Measurements from ENCODE around the gene VTCN1. TPM values are rescaled to one million over a fixed set of nuclear protein-coding genes. Genes with fewer than 3 reads are reported as not detected.
"Not testable (repeated sequence)": the region's sequence is repeated elsewhere in the genome, so short reads cannot be mapped to it uniquely, and the experiment has no call there.

The VTCN1 gene
- total RNA-seq, 2 donors from 2014 or later: not detected

DNA sequence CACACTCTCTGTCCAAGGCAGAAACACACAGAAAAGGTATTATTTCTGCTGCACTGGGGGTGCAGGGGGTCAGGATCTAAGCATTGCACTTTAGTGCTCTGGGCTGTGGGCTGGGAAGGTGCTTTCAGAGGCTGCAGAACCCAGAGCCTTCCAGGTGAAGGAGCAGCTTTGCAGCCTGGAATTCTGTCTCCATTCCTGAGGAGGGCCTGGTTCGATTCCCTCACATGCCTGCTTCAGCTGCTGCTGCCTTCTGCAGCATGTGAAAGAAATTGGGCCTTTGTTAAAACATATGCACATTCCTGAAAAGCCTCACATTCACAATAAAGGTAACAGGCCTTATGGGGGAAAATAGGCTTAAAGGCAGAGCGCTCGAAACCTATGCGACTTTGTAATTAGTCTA lies 35.9 kb downstream of the VTCN1 start:
- ATAC-seq (no peak), DNase-seq (no peak)
- intact Hi-C loops (cut with DNase I): no loop called here

DNA sequence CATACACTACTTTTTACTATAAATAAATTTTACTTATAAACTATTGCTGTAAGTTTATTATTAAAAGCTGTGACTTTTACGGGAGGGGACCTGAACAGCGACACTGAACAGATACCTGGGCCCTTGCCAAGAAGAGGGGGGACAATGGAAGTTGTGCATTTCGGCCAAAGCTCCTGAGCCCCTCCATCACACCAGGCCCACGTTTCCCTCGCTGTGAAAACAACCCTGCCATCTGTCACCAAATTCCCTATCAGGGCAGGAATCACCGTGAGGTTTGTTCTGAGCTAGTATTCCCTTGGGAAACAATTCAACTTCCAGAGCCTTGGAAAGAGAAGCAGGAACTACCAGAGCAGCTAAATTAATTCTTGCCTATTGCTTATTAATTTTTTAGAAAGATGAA lies 37.0 kb downstream of the VTCN1 start:
- intact Hi-C loops (cut with DNase I): no loop called here
- DNase-seq (no peak), ATAC-seq (no peak)

DNA sequence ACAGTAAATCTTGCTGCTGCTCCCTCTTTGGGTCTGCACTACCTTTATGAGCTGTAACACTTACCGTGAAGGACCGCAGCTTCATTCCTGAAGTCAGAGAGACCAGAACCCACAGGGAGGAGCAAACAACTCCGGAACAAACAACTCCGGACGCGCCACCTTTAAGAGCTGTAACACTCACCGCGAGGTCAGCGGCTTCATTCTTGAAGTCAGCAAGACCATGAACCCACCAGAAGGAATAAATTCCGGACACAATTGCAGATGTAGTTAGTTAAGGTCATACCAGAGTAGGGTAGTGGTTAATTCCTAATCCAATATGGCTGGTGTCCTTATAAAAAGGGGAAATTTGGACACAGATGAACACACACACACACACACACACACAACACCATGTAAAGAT lies 37.7 kb downstream of the VTCN1 start:
- intact Hi-C loops (cut with DNase I): no loop called here
- no peak for DNase-seq
- ATAC-seq: no peak

DNA sequence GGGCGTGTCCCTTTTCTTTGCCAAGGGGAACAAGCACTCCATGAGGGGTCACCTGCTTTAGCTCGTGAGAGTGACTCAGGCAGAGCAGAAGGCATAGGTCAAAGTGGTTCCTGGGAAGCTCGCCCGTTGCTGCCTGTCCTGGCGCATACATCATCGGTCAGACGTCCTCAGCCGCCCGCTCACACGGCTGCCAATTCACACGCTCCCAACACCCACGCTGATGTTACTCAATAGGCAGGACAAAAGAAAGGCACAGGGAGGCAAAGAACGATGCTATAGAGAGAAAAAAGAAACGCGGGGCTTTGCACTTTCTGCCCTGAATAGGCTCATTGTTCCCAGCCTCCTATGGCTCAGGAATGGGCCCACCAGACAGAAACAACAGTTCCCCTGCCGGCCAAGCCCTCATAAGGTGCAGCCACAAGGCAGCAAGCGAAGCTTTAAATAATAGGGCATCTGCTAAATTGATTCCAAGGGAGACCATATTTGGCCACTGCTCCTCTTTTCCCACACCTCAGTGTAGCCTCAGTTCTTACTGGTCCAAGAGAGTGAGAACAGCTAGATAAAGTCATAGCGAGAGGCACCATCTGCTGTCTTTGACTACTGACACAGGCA lies 38.7 kb downstream of the VTCN1 start:
- ATAC-seq: peak; percentile 94 to 96
- peak; percentile 78 for DNase-seq
- intact Hi-C loops (cut with DNase I): no loop called here

DNA sequence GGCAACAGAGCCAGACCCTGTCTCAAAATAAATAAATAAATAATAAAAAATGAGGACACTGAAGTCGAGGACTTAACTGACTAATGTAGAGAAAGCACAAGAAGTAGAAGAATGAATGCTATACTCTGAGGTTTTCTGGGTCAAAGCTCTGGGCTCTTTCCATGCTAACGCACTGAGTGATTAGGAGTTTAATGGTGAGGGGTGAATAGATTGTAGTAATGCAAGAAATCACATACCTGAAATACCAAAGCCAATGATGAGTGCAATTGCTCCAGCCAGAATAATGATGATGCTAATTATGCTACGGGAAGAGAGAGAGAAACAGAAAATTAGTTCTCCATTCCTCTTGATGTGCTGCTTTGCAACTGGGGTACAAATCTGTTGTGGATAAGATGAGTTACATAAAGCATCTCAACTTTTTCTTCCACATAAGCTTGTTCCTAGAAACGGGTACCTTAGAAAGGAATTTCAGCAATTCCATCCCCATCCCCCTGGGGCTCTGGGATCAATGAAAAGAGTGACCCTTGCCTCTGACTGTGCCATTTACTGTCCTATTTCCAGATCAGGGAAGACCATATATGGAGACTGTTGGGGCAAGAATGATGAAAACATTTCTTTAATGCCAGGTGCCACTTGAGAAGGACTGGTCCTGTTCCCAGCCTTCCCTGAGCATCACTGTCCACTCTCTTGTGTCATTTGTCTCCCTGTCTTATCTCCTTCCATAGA lies 40.7 kb downstream of the VTCN1 start:
- intact Hi-C loops (cut with DNase I): no loop called here
- ATAC-seq (no peak), DNase-seq (no peak)

DNA sequence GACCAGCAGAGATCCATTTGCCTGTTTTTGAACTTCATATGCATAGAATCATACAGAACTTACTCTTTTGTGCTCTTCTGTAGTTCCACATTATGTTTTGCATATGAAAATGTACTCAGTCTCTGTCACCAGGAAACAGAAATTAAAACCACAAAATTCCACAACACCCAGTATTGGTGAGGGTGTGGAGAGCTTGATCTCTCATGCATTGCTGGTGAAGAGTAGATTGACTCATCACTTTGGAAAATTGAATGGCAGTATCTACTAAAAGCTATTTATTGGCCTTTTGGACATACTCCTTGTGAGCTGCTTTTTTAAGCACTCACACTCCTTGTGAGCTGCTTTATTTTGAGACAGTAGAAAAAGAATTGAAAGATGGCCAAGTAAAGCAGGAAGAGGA lies 43.3 kb downstream of the VTCN1 start:
- DNase-seq (no peak), ATAC-seq (no peak)
- intact Hi-C loops (cut with DNase I): no loop called here

DNA sequence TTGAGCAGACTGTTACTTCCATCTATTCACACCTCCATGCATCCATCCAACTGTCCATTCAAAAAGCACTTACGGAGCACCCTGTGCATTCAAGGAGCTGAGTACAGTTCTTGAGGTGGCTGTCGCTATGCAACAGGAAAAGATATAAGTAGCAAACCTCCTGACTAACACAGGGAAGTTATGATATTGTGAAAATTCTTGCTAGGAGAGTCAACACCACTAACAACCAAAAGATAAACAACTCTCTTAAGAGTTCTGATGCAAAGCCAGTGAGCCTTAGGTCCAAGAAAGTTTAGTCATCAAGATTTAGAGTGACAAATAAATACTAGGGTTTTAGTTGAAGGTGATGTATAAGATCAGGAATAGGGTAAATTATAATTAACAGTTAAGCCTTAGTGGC lies 44.7 kb downstream of the VTCN1 start:
- ATAC-seq: no peak
- no peak for DNase-seq
- intact Hi-C loops (cut with DNase I): no loop called here

DNA sequence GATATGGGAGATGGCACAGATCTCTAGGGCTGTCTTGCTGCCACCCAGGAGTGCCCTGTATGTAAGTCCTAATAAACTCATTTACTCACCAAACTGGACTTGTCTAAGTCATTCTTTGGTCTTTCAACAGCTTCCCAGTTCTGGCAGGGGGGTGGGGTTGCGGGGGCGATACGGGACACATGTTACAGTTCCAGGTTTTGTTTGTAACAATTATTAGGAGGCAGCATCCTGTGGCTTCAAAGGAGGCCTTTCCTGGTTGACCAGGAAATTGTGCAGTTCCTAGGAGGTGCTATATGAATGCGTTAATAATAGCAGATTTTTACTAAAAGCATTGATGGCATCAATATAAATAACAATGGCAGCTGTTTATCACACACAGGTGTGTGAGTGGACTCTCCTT lies 46.5 kb downstream of the VTCN1 start:
- no peak for DNase-seq
- no peak for ATAC-seq
- intact Hi-C loops (cut with DNase I): no loop called here

DNA sequence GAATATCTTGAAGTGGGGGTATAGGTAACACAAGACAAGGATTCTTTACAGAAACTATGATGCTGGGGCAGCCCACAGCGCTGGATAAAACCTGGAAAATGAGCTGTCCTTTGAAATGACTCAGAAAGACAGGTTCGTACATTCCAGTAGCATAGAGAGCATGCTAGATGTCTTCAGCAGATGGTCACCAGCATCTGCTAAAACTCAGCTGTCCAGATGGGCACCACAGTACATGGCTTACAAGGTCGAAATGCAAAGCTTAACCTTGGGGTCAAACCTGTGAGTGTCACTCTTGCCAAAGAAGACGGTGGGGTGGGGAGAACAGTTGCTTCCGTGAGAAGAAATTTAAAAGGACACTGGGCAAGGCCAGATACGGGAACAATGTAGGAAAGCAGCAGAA lies 47.9 kb downstream of the VTCN1 start:
- ATAC-seq (no peak), DNase-seq (no peak)
- intact Hi-C loops (cut with DNase I): no loop called here

DNA sequence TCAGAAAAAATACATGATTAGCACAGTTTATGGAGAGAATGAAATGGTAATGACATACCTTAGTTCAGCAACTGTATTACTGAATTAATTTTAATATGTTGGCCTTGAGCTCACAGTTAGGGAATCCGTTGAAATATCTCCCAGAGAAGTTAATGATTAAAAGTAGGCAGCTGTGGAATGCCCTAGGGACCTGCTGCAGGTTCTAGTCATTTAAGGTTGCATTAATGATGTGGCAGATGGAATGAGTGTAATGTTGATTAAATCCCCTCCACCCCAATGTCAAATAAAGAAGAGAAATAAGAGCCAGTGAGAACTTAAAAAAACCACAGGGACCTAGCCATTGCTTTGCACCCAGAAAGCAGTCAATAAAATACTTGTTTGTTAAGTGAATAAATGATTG lies 48.8 kb downstream of the VTCN1 start:
- intact Hi-C loops (cut with DNase I): no loop called here

DNA sequence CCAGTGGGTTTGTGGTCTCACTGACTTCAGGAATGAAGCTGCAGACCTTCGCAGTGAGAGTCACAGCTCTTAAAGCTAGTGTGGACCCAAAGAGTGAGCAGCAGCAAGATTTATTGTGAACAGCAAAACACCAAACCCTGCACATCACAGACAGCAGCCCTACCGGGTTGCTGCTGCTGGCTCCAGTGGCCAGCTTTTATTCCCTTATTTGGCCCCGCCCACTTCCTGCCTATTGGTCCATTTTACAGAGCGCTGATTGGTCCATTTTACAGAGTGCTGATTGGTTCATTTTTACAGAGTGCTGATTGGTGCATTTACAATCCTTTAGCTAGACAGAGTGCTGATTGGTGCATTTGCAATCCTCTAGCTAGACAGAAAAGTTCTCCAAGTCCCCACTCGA lies 59.4 kb downstream of the VTCN1 start:
- DNase-seq; ATAC-seq; intact Hi-C loops (cut with DNase I): not testable (repeated sequence)

More for the DNA sequence above, 48.8 kb downstream of the VTCN1 start:
- DNase-seq (no peak), ATAC-seq (no peak)

DNA sequence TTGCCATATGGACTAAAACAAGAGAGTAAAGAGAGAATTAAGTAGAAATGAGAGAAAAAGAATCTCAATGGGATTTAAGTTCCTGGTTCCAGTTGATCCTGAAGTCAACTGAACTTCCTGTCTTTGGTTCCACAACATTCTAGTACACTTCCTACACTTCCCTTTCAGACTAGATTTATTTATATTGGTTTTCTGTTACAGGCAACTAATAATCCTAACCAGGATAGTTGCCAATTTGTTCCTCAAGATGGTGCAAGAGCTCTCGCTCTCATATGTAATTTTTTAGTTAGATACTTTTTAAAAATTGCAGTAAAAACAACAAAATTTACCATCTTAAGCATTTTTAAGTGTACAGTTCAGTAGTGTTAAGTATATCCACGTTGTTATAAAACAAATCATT lies 60.4 kb downstream of the VTCN1 start:
- DNase-seq (no peak), ATAC-seq (no peak)
- intact Hi-C loops (cut with DNase I): no loop called here

DNA sequence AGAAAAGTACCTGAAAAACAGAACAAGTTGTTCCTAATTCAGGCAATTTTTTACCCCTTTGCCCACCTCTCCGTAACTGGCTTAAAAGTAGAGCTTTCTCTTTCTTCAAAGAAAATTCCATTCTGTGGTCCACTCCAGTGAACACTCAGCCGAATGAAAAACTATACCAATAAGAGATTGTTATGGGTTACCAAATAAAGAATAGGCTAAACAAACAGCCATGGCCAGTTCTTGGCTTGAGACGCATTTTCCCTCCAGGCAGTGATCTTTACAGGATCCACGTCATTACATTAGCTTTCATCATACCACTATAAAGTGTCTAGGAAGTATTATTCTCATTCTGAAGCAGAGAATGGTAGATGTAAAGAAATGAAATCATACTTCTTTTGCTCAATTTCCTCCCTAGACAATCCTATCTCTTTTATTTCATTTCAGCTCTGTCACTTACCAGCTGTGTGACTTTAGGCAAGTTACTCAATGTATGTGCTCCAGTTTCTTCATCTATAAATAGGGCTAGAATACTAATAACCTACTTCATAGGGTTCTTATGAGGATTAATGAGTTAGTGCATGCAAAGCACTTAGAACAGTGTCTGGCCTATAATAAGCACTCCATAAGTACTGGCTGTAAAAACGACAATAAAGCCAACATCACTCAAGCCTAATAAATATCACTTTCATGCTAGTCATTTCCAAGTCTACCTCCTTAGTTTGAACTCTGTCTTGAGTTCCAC lies 62.7 kb downstream of the VTCN1 start:
- intact Hi-C loops (cut with DNase I): no loop called here
- ATAC-seq (no peak), DNase-seq (no peak)

DNA sequence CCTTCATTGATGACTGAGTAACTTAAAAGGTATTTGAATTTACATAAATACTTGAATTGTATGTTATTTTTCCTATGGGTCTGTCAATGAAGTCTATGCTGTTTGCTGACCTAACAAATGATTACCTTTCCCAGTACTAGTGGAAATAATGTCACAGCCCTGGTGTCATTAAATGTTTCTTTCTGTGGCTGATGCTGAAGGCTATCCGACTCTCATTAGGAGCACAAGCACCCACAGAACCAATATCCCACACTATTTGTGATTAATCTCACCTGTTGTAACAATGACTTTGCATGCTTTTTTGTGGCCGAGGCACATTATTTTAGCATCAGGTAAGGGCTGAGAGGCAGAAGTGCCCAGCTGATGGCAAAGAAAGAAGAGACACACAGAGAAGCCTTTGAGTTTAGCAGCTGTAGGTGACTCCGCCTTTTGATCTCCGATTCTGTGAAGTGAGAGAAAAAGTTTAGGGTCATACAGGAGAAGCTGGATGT lies 63.3 kb downstream of the VTCN1 start:
- ATAC-seq: no peak
- intact Hi-C loops (cut with DNase I): no loop called here

DNA sequence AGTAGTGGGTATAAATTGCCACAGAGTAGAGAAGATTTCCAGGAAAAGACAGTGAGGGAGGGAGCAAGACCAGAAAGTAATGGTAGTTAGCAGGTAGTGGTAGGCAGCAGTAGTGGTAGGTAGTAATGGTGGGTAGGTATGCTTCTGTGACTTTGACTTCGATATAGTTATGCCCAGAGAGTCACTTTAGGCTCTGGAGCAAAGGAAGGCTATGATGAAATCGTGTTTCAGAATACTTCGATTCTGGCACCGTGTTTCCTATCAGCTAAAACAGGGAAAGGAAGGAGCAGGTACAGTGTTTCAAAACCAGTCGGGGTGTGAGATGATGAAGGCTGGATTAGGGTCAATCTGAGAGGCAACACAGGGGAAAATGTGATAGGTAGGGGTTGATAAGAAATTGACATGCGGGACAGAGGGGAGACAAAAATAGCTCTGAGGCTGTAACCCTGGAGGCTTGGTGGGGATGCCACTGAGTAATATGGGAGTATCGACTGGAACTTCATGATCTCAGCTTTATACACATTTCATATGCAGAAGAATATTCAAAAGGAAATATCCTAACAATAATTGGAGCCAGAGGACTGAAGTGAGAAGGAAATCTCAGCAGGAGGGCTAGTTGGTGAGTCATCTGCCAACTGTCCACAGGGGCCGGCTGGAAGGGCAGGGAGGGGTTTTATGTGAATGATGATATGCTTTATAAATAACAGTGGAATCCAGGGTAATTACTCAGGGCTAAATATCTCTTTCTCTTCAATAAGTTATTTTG lies 64.0 kb downstream of the VTCN1 start:
- peak; percentile 70 to 77 for ATAC-seq
- intact Hi-C loops (cut with DNase I): no loop called here

More for the DNA sequence above, 63.3 kb downstream of the VTCN1 start:
- no peak for DNase-seq

DNA sequence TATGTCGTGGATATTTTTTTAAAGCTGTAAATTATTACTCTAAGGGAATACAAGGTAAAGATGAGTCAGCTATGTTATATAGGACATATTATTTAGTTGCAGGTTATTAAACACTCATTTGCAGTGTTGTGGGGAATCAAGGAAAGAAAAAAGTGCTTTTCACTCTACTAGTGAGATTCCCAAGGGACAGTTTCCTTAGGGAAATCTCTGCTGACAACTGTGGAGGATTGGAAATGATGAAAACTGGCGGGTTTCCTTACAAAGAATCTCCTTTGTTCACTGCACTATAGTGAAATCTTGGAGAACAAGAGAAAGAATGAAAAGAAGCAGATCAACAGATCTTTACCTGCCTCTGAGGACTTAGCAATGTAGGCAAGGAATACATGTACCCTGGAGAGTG lies 64.7 kb downstream of the VTCN1 start:
- intact Hi-C loops (cut with DNase I): no loop called here
- ATAC-seq (no peak), DNase-seq (no peak)

More for the DNA sequence above, 64.0 kb downstream of the VTCN1 start:
- DNase-seq: peak; percentile 32

DNA sequence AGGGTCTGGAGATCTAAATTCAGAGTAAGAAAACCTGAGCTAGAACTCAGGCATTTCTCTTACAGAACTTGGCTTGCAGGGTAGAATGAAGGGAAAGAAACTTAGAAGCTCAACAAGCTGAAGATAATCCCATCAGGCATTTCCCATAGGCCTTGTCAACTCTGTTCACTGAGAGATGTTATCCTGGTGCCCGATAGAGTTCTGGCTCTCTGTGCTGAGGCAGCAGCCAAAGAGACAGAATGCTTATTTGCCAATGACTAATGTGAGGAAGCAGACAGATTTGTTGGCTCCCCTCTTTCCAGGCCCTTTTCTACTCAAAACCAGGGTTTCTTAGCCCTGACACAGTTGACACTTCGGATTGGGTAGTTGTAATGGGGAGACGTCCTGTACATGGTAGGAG lies 66.9 kb downstream of the VTCN1 start:
- no peak for DNase-seq
- peak; percentile 39 to 45 for ATAC-seq
- intact Hi-C loops (cut with DNase I): no loop called here

DNA sequence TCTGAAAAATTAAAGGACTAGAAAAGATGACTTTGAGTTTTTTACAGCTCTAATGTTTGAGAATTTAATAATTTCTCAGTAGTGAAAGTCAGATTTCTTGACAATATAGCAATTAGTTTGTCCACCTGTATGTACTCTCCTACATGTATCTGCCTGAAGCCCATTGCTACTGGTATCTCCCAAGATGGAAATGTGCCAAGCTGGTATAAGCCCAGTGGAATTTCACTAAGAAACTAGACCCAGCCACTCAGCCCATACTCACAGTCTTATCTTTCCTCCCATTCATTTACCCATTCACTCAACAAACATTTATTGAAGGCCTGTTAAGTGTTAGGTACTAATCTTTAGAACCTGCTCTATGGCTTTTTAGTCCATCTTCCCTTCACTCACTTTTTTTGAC lies 67.6 kb downstream of the VTCN1 start:
- intact Hi-C loops (cut with DNase I): no loop called here
- DNase-seq (no peak), ATAC-seq (no peak)

DNA sequence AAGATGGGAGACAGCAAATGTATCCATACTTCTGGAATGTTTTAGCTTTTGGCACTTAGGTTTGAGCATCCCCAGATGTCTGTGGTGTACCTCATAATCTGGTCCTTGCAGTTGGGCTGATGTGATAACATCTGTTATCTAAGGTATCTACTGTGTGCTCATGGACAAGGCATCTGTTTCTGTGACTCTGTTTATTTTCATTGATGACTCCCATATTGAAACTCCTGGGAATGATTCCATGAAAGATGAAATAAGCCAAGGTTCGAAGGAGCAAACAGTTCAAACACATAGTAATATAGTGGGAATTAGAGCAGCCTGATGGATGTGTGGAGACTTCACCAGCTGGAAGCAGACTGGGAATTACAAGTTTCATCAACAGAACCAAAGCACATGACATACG lies 68.5 kb downstream of the VTCN1 start:
- DNase-seq (no peak), ATAC-seq (no peak)
- intact Hi-C loops (cut with DNase I): no loop called here

DNA sequence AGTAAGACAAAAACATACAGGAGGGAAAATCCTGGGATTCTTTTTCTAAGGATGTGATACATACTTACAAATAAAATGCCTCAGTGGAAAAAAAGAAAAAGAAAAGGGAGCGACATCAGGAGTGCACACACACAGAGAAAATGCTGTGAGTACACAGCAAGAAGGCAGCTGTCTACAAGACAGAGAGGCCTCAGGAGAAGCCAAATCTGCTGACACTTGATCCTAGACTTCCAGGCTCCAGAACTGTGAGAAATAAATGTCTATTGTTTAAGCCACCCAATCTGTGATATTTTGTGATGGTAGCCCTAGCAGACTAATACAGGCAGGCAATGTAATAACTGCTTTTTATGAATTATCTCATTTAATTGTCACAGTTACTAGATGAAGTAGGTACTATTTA lies 72.2 kb downstream of the VTCN1 start:
- ATAC-seq (no peak), DNase-seq (no peak)
- intact Hi-C loops (cut with DNase I): no loop called here
